ENCODE measurements around the gene L1TD1. TPM values are rescaled to one million over a fixed set of nuclear protein-coding genes. Genes with fewer than 3 reads are reported as not detected.

Gene L1TD1
- polyA plus RNA-seq, 1 experiment, result not detected

- no peak overlapping the region for H3K27ac ChIP-seq (ENCODE audit: low read depth, low read length)
- no peaks in the 10 kb centered on the region for H3K27me3 ChIP-seq (ENCODE audit: control insufficient read depth, insufficient read depth, low read length)
- ChIA-PET CTCF (no interaction called here), POLR2A (no interaction called here)
- no peak for DNase-seq (ENCODE audit: low read depth, low spot score)
- H3K4me3 ChIP-seq (ENCODE audit: low read depth, low read length), result no peak overlapping the region
- peaks cover 4% of the 10 kb centered on the region; the same call in 1 of the 2 replicates for H3K9me3 ChIP-seq (ENCODE audit: control insufficient read depth, insufficient read depth, low read length)
- TF ChIP-seq CTCF (IDR thresholded peaks at IDR 0.05; ENCODE audit: low read depth, low read length), result no peak
These were observed 27.7 kb downstream of the L1TD1 start for GRCh38 chr1:62222321-62222720.

GRCh38 chr1:62224182-62224581 is 29.5 kb downstream of the L1TD1 start:
- Histone ChIP-seq H3K4me3 (ENCODE audit: low read depth, low read length) (no peak overlapping the region), H3K9me3 (ENCODE audit: control insufficient read depth, insufficient read depth, low read length) (peaks cover 7% of the 10 kb centered on the region; the same call in 1 of the 2 replicates), H3K27ac (ENCODE audit: low read depth, low read length) (no peak overlapping the region), H3K27me3 (ENCODE audit: control insufficient read depth, insufficient read depth, low read length) (no peaks in the 10 kb centered on the region)
- POLR2A ChIA-PET, result no interaction called here
- DNase-seq (ENCODE audit: low read depth, low spot score), result no peak
- CTCF ChIA-PET, result no interaction called here
- no peak for TF ChIP-seq CTCF (IDR thresholded peaks at IDR 0.05; ENCODE audit: low read depth, low read length)

GRCh38 chr1:62227496-62227895 is 32.8 kb downstream of the L1TD1 start:
- ChIA-PET CTCF (no interaction called here), POLR2A (no interaction called here)
- no peak for TF ChIP-seq CTCF (IDR thresholded peaks at IDR 0.05; ENCODE audit: low read depth, low read length)
- peaks cover 5% of the 10 kb centered on the region; the same call in 1 of the 2 replicates for H3K9me3 ChIP-seq (ENCODE audit: control insufficient read depth, insufficient read depth, low read length)
- no peak overlapping the region for H3K27ac ChIP-seq (ENCODE audit: low read depth, low read length)
- no peak for DNase-seq (ENCODE audit: low read depth, low spot score)
- no peak overlapping the region for H3K4me3 ChIP-seq (ENCODE audit: low read depth, low read length)
- no peaks in the 10 kb centered on the region for H3K27me3 ChIP-seq (ENCODE audit: control insufficient read depth, insufficient read depth, low read length)

GRCh38 chr1:62228136-62228882 is 33.7 kb downstream of the L1TD1 start:
- no peak overlapping the region for H3K4me3 ChIP-seq (ENCODE audit: low read depth, low read length)
- no peaks in the 10 kb centered on the region for H3K27me3 ChIP-seq (ENCODE audit: control insufficient read depth, insufficient read depth, low read length)
- ChIA-PET CTCF (no interaction called here), POLR2A (no interaction called here)
- H3K9me3 ChIP-seq (ENCODE audit: control insufficient read depth, insufficient read depth, low read length), result peaks cover 5% of the 10 kb centered on the region; the same call in 1 of the 2 replicates
- H3K27ac ChIP-seq (ENCODE audit: low read depth, low read length), result no peak overlapping the region
- no peak for TF ChIP-seq CTCF (IDR thresholded peaks at IDR 0.05; ENCODE audit: low read depth, low read length)
- no peak for DNase-seq (ENCODE audit: low read depth, low spot score)

GRCh38 chr1:62228883-62229187 is 34.2 kb downstream of the L1TD1 start:
- CTCF ChIA-PET, result no interaction called here
- Histone ChIP-seq H3K9me3 (ENCODE audit: control insufficient read depth, insufficient read depth, low read length) (peaks cover 5% of the 10 kb centered on the region; the same call in 1 of the 2 replicates), H3K27ac (ENCODE audit: low read depth, low read length) (no peak overlapping the region), H3K4me3 (ENCODE audit: low read depth, low read length) (no peak overlapping the region), H3K27me3 (ENCODE audit: control insufficient read depth, insufficient read depth, low read length) (no peaks in the 10 kb centered on the region)
- TF ChIP-seq CTCF (IDR thresholded peaks at IDR 0.05; ENCODE audit: low read depth, low read length), result no peak
- POLR2A ChIA-PET, result no interaction called here
- DNase-seq (ENCODE audit: low read depth, low spot score), result no peak

Data from AG04450 (cell line).